ENCODE data around the gene GALNT3.

Gene GALNT3

GRCh38 chr2:165818920-165819319 lies 24.9 kb upstream of the GALNT3 start:
- H3K36me3 ChIP-seq (ENCODE audit: control insufficient read depth in 1 of 2, insufficient read depth in 2 of 2, low read length in 2 of 2), result no peaks in the 10 kb centered on the region
- no peak overlapping the region for H3K4me3 ChIP-seq (ENCODE audit: low read depth in 1 of 2, low read length in 2 of 2)
- H3K27ac ChIP-seq (ENCODE audit: low read length), result no peak overlapping the region
- H3K27me3 ChIP-seq (ENCODE audit: low read depth, low read length), result no peaks in the 10 kb centered on the region
- H3K4me1 ChIP-seq (ENCODE audit: control insufficient read depth in 1 of 2, insufficient read depth in 2 of 2, low read length in 2 of 2), result no peaks in the 10 kb centered on the region
- H3K9me3 ChIP-seq (ENCODE audit: control insufficient read depth in 1 of 2, low read length in 2 of 2), result no peaks in the 10 kb centered on the region

GRCh38 chr2:165815299-165816141 lies 21.5 kb upstream of the GALNT3 start:
- no peaks in the 10 kb centered on the region for H3K9me3 ChIP-seq (ENCODE audit: control insufficient read depth in 1 of 2, low read length in 2 of 2)
- H3K4me3 ChIP-seq (ENCODE audit: low read depth in 1 of 2, low read length in 2 of 2), result no peak overlapping the region
- no peaks in the 10 kb centered on the region for H3K27me3 ChIP-seq (ENCODE audit: low read depth, low read length)
- no peaks in the 10 kb centered on the region for H3K4me1 ChIP-seq (ENCODE audit: control insufficient read depth in 1 of 2, insufficient read depth in 2 of 2, low read length in 2 of 2)
- H3K27ac ChIP-seq (ENCODE audit: low read length), result no peak overlapping the region
- no peaks in the 10 kb centered on the region for H3K36me3 ChIP-seq (ENCODE audit: control insufficient read depth in 1 of 2, insufficient read depth in 2 of 2, low read length in 2 of 2)

- H3K4me1 ChIP-seq (ENCODE audit: control insufficient read depth in 1 of 2, insufficient read depth in 2 of 2, low read length in 2 of 2), result no peaks in the 10 kb centered on the region
- no peaks in the 10 kb centered on the region for H3K9me3 ChIP-seq (ENCODE audit: control insufficient read depth in 1 of 2, low read length in 2 of 2)
- no peak overlapping the region for H3K27ac ChIP-seq (ENCODE audit: low read length)
- no peak overlapping the region for H3K4me3 ChIP-seq (ENCODE audit: low read depth in 1 of 2, low read length in 2 of 2)
- no peaks in the 10 kb centered on the region for H3K36me3 ChIP-seq (ENCODE audit: control insufficient read depth in 1 of 2, insufficient read depth in 2 of 2, low read length in 2 of 2)
- H3K27me3 ChIP-seq (ENCODE audit: low read depth, low read length), result no peaks in the 10 kb centered on the region
Observed at GRCh38 chr2:165814473-165814872, 20.4 kb upstream of the GALNT3 start.

- Histone ChIP-seq H3K4me1 (ENCODE audit: control insufficient read depth in 1 of 2, insufficient read depth in 2 of 2, low read length in 2 of 2) (no peaks in the 10 kb centered on the region), H3K27me3 (ENCODE audit: low read depth, low read length) (no peaks in the 10 kb centered on the region), H3K4me3 (ENCODE audit: low read depth in 1 of 2, low read length in 2 of 2) (no peak overlapping the region), H3K36me3 (ENCODE audit: control insufficient read depth in 1 of 2, insufficient read depth in 2 of 2, low read length in 2 of 2) (no peaks in the 10 kb centered on the region), H3K9me3 (ENCODE audit: control insufficient read depth in 1 of 2, low read length in 2 of 2) (no peaks in the 10 kb centered on the region), H3K27ac (ENCODE audit: low read length) (no peak overlapping the region)
Observed at GRCh38 chr2:165811592-165812370, 17.7 kb upstream of the GALNT3 start.

- no peaks in the 10 kb centered on the region for H3K36me3 ChIP-seq (ENCODE audit: control insufficient read depth in 1 of 2, insufficient read depth in 2 of 2, low read length in 2 of 2)
- no peak overlapping the region for H3K27ac ChIP-seq (ENCODE audit: low read length)
- no peak overlapping the region for H3K4me3 ChIP-seq (ENCODE audit: low read depth in 1 of 2, low read length in 2 of 2)
- H3K4me1 ChIP-seq (ENCODE audit: control insufficient read depth in 1 of 2, insufficient read depth in 2 of 2, low read length in 2 of 2), result no peaks in the 10 kb centered on the region
- no peaks in the 10 kb centered on the region for H3K9me3 ChIP-seq (ENCODE audit: control insufficient read depth in 1 of 2, low read length in 2 of 2)
- no peaks in the 10 kb centered on the region for H3K27me3 ChIP-seq (ENCODE audit: low read depth, low read length)
Observed at GRCh38 chr2:165810418-165810817, 16.4 kb upstream of the GALNT3 start.

- Histone ChIP-seq H3K9me3 (ENCODE audit: control insufficient read depth in 1 of 2, low read length in 2 of 2) (no peaks in the 10 kb centered on the region), H3K4me1 (ENCODE audit: control insufficient read depth in 1 of 2, insufficient read depth in 2 of 2, low read length in 2 of 2) (no peaks in the 10 kb centered on the region), H3K27me3 (ENCODE audit: low read depth, low read length) (no peaks in the 10 kb centered on the region), H3K36me3 (ENCODE audit: control insufficient read depth in 1 of 2, insufficient read depth in 2 of 2, low read length in 2 of 2) (no peaks in the 10 kb centered on the region), H3K4me3 (ENCODE audit: low read depth in 1 of 2, low read length in 2 of 2) (no peak overlapping the region), H3K27ac (ENCODE audit: low read length) (no peak overlapping the region)
Observed at GRCh38 chr2:165804719-165805118, 10.7 kb upstream of the GALNT3 start.

GRCh38 chr2:165803123-165803760 lies 9.2 kb upstream of the GALNT3 start:
- Histone ChIP-seq H3K36me3 (ENCODE audit: control insufficient read depth in 1 of 2, insufficient read depth in 2 of 2, low read length in 2 of 2) (no peaks in the 10 kb centered on the region), H3K27me3 (ENCODE audit: low read depth, low read length) (no peaks in the 10 kb centered on the region), H3K4me3 (ENCODE audit: low read depth in 1 of 2, low read length in 2 of 2) (no peak overlapping the region), H3K9me3 (ENCODE audit: control insufficient read depth in 1 of 2, low read length in 2 of 2) (no peaks in the 10 kb centered on the region), H3K4me1 (ENCODE audit: control insufficient read depth in 1 of 2, insufficient read depth in 2 of 2, low read length in 2 of 2) (no peaks in the 10 kb centered on the region), H3K27ac (ENCODE audit: low read length) (no peak overlapping the region)

GRCh38 chr2:165801176-165801575 lies 7.1 kb upstream of the GALNT3 start:
- Histone ChIP-seq H3K9me3 (ENCODE audit: control insufficient read depth in 1 of 2, low read length in 2 of 2) (no peaks in the 10 kb centered on the region), H3K4me3 (ENCODE audit: low read depth in 1 of 2, low read length in 2 of 2) (no peak overlapping the region), H3K27ac (ENCODE audit: low read length) (no peak overlapping the region), H3K27me3 (ENCODE audit: low read depth, low read length) (no peaks in the 10 kb centered on the region), H3K4me1 (ENCODE audit: control insufficient read depth in 1 of 2, insufficient read depth in 2 of 2, low read length in 2 of 2) (no peaks in the 10 kb centered on the region), H3K36me3 (ENCODE audit: control insufficient read depth in 1 of 2, insufficient read depth in 2 of 2, low read length in 2 of 2) (no peaks in the 10 kb centered on the region)

DNA sequence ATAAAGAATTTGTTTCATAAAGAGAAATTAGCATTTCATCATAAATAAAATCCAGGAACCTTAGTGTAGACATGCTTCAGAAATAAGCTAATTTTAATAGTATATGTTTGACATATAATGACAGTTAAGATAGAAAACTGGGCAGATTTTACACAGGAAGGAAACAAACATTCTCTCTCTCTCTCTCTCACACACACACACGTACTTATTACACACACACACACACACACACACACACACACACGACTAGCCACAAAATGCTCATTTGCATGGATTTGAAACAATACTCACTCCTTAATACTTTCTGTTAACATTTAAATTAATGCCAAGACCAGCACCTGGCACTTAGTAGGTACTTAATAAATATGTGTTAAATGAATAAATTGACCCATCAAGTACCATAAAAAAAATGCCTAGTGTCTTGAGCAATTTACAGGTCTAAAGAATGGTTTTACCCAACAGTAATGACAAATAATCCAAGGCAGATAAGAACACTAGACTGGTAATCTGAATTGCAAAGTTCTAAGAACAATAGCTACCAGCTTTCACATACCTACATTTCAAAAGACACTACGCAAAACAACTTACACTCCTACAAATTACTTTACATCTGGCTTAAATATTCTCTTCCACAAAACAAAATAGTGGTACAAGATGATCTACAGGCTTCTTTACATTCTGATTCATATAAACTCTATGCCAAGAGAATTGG lies 2.9 kb upstream of the GALNT3 start:
- Histone ChIP-seq H3K27me3 (ENCODE audit: low read depth, low read length) (peaks cover 10% of the 10 kb centered on the region), H3K36me3 (ENCODE audit: control insufficient read depth in 1 of 2, insufficient read depth in 2 of 2, low read length in 2 of 2) (no peaks in the 10 kb centered on the region), H3K9me3 (ENCODE audit: control insufficient read depth in 1 of 2, low read length in 2 of 2) (no peaks in the 10 kb centered on the region), H3K4me3 (ENCODE audit: low read depth in 1 of 2, low read length in 2 of 2) (no peak overlapping the region), H3K27ac (ENCODE audit: low read length) (no peak overlapping the region), H3K4me1 (ENCODE audit: control insufficient read depth in 1 of 2, insufficient read depth in 2 of 2, low read length in 2 of 2) (peaks cover 0 to 17% of the 10 kb centered on the region in 2 donors)

DNA sequence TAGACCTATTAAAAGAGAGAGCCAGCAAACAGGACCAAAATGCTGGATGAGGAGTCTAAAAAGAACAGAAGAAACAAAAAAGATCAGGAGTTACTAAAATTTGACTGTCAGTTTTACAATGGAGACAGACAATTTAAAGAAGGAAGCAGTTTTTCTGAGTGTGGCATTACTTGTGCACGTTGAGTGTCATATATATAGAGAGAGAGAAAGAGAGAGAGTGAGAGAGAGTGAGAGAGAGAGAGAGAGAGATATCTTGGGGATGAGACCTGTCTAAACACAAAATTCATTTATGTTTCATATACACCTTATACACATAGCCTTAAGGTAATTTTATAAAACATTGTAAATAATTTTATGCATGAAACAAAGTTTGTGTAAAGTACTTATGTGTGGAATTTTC lies 2.1 kb upstream of the GALNT3 start:
- Histone ChIP-seq H3K9me3 (ENCODE audit: control insufficient read depth in 1 of 2, low read length in 2 of 2) (no peaks in the 10 kb centered on the region), H3K4me3 (ENCODE audit: low read depth in 1 of 2, low read length in 2 of 2) (no peak overlapping the region), H3K4me1 (ENCODE audit: control insufficient read depth in 1 of 2, insufficient read depth in 2 of 2, low read length in 2 of 2) (peaks cover 0 to 17% of the 10 kb centered on the region in 2 donors), H3K27ac (ENCODE audit: low read length) (no peak overlapping the region), H3K36me3 (ENCODE audit: control insufficient read depth in 1 of 2, insufficient read depth in 2 of 2, low read length in 2 of 2) (no peaks in the 10 kb centered on the region), H3K27me3 (ENCODE audit: low read depth, low read length) (peaks cover 10% of the 10 kb centered on the region)

GRCh38 chr2:165795011-165795410 lies 964 bp upstream of the GALNT3 start:
- peak overlapping the region; percentile 72 to 79 for H3K4me3 ChIP-seq (ENCODE audit: low read depth in 1 of 2, low read length in 2 of 2)
- peak overlapping the region; percentile 76 for H3K27ac ChIP-seq (ENCODE audit: low read length)
- H3K4me1 ChIP-seq (ENCODE audit: control insufficient read depth in 1 of 2, insufficient read depth in 2 of 2, low read length in 2 of 2), result peaks cover 0 to 17% of the 10 kb centered on the region in 2 donors
- no peaks in the 10 kb centered on the region for H3K9me3 ChIP-seq (ENCODE audit: control insufficient read depth in 1 of 2, low read length in 2 of 2)
- no peaks in the 10 kb centered on the region for H3K36me3 ChIP-seq (ENCODE audit: control insufficient read depth in 1 of 2, insufficient read depth in 2 of 2, low read length in 2 of 2)
- peaks cover 10% of the 10 kb centered on the region for H3K27me3 ChIP-seq (ENCODE audit: low read depth, low read length)
